ENCODE results near the gene CDH13.

The CDH13 gene

GRCh38 chr16:82953517-82953916, 326.7 kb downstream of the CDH13 start:
- DNase-seq (ENCODE audit: low spot score): no peak

DNA sequence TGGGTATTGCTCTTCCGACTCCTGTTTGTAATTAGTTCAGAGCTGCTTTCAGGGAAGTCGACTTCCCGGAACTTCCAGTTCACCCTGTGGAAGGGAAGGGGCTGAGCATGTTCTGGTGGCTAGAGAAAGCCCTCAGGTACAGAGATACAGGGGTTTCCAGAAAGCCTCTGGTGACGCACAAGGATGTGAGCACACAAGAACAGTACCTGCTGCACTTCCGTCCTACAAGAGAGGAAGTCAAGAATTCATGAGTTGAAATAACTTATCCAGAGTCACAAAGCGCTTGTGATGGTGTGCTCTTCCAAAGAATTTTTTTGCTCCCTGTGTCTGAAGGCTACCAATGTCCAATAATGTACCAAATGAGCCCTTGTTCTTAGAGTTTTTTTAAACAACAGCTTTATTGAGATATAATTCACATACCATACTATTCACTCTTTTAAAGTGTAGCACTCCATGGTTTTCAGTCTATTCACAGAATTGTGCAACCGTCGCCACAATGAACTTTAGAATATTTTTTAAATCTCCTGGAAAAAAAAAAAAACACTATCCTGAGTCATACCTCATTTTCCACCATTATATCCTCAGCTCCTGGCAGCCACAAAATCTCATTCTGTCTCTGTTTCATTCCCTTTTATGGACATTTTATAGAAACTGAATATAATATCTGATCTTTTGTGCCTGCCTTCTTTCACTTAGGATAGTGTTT, 327.6 kb downstream of the CDH13 start:
- DNase-seq (ENCODE audit: low spot score): no peak

DNA sequence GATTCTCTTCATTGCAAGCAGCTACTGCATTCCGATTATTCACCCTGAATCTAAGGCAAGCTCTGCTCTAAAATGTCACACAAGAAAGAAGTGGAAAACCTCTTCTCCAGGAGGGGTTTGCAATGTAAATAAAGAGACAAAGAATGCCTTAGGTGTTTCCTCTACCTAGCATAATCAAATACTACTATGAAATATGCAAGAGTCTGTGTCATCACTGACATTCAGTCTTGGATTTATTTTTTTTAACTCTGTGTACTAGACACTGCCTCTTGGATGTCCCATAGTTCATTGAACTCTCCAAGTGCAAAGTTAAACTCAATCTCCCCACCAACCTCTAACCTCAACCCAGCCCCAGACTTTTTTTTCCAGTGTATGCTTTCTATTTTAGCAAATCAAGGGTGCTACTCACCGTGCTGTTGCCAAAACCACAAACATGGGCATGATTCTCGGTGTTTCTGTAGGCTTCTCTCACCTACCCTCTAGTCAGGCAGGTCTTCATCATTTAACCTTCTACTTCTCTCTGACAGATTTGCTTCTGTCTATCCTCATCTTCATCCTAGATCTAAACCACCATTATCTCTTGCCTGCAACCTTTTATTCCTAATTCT, 329.1 kb downstream of the CDH13 start:
- DNase-seq (ENCODE audit: low spot score): no peak

GRCh38 chr16:82957212-82957611, 330.4 kb downstream of the CDH13 start:
- DNase-seq (ENCODE audit: low spot score): no peak

DNA sequence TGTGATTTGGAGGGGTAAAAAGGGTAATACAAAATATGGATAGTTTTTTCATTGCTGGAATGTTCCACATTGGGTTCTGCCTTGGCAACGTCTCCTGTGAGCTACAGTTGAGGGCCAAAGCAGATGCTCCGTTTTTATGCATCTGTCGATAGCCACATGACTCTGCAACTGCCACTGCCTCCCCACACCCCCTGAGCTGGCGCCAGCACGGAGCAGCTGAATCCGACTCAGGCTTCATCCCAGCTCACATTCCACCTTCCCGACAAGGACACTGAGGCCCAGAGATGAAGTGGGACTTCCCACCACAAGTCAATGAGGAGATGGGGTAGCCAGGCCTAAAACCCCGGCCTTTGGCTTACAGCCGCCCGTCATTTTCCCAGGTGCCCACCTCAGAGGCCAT, 334.1 kb downstream of the CDH13 start:
- DNase-seq (ENCODE audit: low spot score): no peak

DNA sequence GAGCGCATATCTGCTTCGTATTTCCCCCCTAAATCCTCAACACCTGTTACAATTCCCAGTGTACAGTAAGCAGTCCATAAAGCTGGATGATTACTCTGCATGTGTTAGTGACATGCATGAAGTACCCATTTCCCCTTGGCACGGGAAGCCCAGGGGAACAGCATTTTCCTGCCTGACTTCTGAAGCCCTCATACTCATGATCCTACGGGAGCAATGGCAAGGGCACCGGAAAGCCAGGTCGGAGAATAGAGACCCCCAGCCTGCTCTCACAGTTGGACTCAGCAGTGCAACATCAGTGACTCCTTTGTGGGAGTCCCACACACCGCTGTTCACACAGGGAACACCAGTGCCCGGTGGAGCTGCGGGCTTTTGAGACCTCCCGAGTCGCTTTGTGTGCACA, 336.9 kb downstream of the CDH13 start:
- no peak for DNase-seq (ENCODE audit: low spot score)

DNA sequence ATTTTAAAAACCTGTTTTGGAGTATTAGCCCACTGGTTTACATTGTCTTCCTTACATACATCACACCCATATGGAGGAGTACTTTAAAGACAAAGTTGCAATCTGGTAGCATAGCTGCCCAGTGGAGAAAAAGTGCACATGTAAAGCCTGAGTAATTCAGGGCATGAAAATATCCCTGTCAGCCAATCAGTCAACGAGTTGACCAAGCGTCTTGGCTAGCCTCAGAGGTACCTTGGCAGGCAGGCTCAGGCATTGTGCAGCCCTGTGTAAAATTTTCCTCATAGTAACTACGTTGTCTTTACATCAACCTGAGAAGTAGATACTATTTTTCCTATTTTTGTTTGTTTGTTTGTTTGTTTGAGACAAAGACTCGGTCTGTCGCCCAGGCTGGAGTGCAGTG, 339.0 kb downstream of the CDH13 start:
- no peak for DNase-seq (ENCODE audit: low spot score)

DNA sequence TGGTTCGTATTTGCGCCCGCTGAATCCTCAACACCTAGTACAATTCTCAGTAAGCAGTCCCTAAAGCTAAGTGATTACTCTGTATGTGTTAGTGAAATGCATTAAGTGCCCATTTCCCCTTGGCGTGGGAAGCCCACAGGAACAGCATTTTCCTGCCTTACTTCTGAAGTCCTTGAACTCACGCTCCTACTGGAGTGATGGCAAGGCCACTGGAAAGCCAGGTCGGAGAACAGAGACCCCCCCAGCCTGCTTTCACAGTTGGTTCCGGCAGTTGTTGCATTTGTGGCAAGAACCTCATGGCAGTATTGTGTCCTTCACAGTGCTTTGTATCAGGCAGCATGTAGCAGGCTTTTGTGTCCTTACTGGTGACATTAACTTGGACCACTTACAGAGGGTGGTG, 340.7 kb downstream of the CDH13 start:
- DNase-seq (ENCODE audit: low spot score): no peak

GRCh38 chr16:82971126-82971525, 344.4 kb downstream of the CDH13 start:
- no peak for DNase-seq (ENCODE audit: low spot score)

DNA sequence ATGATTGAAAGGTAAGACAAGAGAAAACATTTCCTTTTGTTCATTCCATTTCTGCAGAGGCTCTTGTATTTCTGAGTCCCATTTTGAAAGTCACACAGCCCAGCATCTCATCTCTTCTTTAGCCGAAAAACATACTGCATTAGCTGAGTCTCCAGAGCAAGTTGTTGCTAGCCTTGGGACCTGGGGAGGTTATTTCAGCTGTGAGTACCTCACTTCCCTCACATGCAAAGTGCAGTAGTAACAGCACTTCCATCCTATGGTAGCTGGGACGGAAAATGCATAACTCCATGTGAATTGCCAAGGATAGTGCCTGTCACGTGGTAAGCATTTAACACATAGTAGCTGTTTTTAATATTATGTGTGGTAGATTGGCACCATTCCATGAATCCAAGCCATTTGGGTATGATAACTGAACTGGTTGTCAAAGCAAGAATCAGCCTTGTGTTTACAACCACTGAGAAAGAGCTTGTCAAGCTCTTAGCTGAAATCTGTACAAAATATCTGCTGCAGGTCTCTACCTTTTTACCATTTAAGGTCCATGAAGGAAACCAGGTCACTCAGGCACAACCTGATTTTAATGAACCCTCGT, 345.7 kb downstream of the CDH13 start:
- DNase-seq (ENCODE audit: low spot score): no peak

GRCh38 chr16:82979406-82980111, 352.8 kb downstream of the CDH13 start:
- no peak for DNase-seq (ENCODE audit: low spot score)

DNA sequence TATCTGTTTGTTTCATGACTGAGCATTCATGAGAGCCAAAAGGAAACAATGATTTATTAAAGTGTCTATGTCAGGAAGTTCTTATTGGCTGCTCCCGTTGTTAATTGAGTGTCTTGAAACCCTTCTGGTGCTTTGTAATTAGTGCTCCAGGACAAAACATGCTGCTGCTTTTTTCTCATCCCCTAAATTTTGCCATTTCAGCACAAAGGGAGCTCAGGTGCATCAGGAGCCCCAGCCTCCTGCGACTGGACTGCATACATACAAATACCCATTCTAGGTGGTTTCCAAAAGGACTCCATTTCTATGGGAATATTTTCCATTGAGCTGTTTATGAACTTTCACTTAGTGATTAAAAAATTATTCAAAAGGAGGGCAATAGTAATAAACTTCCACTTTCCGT, 354.0 kb downstream of the CDH13 start:
- no peak for DNase-seq (ENCODE audit: low spot score)

- DNase-seq (ENCODE audit: low spot score): no peak
Measured at GRCh38 chr16:82987767-82988166, 361.0 kb downstream of the CDH13 start.

- no peak for DNase-seq (ENCODE audit: low spot score)
Measured at GRCh38 chr16:82990155-82990554, 363.4 kb downstream of the CDH13 start.

GRCh38 chr16:82991410-82991809, 364.6 kb downstream of the CDH13 start:
- no peak for DNase-seq (ENCODE audit: low spot score)

DNA sequence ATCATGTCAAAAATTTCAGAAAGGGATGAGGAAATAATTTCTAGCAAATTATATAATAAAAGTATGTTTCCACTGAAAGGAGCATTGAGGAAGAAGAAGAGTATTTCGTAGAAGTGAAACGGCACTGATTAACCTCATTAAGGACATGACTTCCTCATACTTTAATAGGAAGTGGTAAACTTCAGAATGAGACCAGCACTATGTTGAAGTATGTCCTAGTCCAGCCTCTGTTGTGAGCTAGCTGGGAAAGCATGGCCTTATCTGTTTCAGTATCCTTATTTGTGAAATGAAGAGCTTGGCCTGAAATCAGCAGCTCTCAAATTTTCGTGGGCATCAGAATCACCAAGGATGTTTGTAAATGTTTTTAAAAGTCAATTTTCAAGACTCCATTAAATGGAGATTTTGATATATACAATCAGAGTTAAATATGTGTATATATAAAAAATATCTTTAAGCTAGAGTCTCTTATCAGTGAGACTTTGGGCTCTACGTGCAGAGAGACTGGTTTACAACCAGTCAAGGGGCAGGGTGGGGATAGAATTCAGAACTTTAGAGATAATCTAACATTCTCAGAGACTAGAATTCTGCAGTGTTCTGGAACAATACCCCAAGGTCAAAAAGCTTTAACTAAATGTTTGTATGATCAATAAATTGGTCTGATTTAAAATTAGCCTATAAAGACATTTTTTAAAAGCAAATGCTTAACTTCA, 365.4 kb downstream of the CDH13 start:
- DNase-seq (ENCODE audit: low spot score): no peak

DNA sequence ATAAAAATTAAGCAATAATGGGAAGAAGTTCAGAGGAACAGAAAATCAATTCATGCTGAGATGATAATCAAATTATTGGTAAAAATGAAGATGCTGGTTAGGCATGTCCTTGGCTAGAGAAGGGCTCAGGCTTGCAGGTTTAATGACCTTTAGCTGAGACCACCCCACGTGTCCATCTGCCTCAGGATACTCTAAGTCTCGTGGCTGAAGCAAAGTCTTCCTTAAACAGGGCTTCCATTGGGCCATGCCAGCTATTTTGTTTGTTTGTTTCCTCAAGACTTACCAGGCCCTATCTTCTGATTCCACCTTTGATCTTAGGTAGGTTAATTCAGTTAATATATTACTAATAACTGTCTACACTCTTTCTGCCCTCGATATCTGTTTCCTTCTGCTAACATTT, 366.0 kb downstream of the CDH13 start:
- no peak for DNase-seq (ENCODE audit: low spot score)

GRCh38 chr16:82993415-82993814, 366.6 kb downstream of the CDH13 start:
- DNase-seq (ENCODE audit: low spot score): no peak

DNA sequence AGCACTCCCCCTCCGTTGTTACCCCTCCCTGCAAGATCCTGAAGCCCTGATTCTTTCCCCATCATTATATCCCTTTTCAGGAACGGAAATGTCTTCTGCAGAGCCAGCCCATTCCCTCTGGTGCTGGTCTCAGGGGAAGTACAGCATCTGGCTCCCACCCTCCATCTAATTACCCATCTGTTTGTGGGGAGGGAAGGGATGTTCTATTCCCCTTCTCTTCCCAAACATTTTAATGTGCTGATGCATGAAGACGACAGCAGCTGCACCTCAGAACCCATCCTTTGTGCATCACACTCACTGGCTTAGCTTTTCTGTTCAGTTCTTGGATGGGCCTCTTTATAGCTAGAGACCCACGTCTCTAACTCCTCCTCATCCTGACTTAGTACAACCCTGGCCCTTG, 367.2 kb downstream of the CDH13 start:
- no peak for DNase-seq (ENCODE audit: low spot score)

- DNase-seq (ENCODE audit: low spot score): no peak
Measured at GRCh38 chr16:82995286-82995923, 368.6 kb downstream of the CDH13 start.

DNA sequence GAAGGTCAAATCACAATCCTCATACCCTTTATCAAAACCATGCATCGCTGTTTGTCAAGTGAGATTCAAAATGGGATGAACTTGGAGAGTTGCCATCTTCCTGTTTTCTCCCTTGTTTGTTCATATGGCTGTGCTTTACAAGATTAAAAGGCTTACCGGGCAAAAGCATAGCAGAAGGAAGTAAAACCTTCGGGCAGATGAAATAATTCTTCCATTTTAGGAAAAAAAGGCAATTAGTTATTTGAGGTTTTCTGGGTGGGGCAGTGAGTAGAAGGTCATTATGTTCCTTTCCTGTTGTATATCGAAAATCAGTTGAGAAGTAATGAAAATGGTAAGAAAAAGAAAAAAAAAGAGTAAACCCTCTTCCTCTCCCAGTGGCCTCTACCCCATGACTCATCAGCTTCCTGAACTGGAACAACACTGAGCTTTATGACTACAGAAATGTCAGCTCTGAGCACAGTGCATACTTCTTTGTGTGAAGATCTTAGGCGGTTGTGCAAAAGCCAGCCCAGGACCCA, 369.2 kb downstream of the CDH13 start:
- DNase-seq (ENCODE audit: low spot score): peak; percentile 36

DNA sequence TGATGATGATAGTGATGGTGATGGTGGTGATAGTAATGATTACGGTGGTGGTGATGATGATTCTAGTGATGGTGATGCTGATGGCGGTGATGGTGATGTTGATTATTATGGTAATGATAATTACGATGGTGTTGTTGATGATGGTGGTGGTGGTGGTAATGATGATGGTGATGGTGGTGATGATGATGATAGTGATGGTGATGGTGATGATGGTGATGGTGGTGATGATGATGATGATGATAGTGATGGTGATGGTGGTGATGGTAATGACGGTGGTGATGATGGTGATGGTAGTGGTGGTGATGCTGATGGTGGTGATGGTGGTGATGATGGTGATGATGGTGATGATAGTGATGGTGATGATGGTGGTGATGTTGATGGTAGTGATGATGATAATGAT, 370.0 kb downstream of the CDH13 start:
- DNase-seq (ENCODE audit: low spot score): no peak
